NCI-H2227 treated with DMSO at 0.1 percent for 48 hours (cell line): Measurements from ENCODE around the gene ERC2.

Experiments
- DNase-seq: peaks from one replicate; lab custom pipeline; 2025; lab: John Stamatoyannopoulos, UW

The ERC2 gene

DNA sequence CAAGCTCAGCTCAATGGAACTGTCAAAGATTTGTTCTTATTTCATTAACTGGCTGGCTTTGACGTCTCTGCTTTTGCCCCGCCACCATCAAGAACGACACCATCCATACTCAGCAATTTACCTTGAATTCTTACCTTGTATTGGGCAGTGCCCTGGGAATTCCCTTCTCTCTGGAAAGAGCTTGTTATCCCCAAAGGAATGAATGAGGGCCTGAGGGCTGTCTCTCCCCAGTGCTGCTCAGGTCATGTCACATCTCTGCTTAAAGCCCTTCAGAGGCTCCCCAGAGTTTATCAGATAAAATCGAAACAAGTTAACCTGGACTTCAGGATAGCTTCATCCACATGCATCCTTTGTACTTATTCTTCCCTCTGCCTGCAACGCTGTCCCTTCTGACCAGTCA, 975.3 kb downstream of the ERC2 start:
- no peak for DNase-seq

DNA sequence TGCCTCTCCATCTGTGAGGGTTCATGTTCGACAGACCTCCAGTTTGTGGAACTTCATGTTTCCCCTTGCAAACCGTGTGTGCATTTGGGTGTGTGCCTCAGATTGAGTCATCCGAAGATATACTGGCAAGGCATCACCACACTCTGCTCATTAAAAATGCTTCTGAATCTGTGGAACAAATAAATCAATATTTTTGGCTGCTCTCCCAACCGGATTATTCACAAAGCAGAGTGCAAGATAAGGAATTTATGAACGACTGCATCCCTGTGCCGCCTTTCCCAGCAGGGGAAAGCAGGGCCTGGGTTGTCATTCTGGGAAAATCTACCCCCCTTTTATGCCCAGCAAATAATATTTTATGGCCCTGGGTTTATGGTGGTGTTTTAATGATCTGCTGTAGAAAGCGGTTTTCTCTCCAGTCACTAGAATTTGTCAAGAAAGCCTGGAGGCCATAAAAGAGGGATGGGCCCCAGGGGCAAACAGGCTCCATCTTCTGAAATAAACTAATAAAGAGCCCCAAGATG, 976.9 kb downstream of the ERC2 start:
- no peak for DNase-seq

DNA sequence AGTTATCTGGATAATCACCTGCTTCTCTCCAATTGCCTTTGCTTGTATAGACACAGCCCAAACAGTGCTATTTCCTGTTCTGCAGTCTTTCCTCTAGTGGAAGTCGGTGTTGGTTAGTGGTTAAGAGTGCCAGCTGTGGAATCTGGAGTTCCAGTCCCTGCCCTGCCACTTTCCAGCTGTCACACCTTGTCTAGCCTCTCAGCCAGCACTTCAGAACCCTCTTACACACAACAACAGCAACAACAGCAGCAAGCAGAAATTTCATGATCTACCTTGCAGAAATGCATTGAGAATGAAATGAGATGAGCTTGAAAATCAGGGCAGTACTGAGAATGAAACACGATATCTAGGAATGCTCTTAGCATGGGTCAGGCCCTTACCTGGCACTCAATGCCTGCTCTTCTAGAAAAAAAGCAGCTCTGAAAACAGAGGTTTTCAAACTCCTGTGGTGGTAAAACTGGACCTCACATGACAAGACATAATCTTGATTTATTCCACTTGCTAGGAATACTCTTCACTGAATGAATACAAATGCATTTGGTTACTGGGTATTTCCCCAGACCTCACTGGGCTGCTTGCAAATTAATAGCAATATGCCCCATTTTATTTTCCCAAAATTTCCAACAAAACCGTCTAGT, 977.9 kb downstream of the ERC2 start:
- no peak for DNase-seq

DNA sequence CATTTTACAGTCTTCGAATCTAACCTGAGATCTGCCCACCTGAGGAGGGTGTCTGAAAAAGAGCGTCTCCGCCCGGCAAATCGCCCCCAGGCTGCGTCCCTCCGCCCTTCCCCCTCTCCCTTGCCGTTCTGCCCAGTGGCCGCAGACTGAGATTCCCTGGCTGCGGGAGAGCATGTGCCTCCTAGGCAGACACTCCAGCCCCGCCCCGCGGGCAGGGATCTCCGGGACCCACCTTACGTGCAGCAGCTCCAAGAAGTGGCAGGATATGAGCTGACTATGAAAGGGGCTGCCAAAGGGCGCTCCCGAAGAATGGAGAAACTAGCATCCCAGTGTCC, 978.5 kb downstream of the ERC2 start:
- DNase-seq = peak; percentile 5

DNA sequence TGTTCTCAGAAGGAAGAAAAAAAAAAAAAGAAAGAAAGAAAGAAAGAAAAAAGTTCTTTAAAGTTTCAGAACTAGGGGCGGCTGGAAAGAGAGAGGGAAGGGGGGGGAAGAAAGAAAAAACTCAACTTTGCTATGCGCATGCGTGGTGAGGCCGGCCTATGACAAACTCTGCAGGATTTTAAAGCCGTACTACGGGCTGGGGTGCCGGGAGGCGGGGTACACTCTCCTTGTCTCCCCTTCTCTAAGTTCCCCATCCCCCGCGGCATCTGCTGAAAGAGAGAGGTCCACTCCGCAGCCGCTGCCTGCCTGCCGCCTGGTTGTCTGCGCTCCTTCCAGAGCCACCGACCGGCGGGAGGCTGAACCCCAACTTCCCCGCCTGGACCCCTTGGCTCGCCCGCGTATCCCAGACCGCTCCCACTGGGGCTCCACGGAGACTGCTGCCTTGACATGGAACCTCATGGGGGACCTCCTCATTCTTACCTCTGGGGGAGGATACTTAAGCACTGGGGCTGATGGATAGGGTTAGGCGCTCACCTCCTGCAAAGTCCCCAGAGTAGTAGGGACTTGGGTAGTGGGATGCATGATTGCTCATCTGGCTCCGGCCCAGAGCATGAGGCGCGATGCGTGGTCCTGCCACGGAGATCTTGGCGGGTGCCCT, 979.7 kb downstream of the ERC2 start:
- no peak for DNase-seq

DNA sequence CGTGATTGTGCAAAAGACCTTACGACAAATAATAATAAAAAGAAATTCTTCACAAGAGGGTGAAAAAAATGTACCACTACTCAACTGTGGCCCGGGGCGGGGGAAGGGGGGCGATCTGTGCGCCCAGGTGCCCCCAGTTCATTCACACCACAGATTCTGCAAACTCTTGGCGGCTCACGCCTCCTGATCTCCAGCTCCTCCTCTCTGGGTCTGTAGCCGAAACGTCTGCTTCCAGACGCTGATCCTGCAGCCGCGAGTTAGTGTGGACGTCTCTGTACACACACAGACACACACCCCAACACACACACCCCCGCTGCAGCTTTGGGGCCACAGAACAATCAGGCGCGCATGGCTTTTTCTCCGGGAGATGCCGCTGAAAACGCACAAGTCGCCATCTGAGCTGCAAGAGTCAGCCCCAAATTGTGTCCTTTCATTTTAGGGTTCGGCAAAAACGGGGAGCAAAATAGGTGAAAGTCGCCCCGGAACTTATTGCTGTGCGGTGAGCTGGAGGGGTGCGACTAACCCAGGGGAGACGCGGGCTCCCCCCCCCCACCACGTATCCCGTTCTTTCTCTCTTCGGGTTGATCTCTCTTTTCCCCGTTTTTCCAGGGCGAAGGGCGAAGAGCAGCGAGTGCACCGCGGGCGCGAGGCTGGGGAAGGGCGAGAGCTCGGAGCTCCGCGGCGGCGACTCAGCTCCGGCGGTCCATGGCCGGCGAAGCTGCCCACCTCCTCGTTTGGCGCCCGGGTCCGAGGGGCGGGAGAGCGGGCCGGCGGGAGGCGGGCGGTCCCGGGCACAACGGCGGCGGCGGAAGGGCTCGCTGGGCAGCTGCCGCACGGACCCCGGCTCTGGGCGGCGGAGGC, 980.7 kb downstream of the ERC2 start:
- peak; percentile 49 for DNase-seq

DNA sequence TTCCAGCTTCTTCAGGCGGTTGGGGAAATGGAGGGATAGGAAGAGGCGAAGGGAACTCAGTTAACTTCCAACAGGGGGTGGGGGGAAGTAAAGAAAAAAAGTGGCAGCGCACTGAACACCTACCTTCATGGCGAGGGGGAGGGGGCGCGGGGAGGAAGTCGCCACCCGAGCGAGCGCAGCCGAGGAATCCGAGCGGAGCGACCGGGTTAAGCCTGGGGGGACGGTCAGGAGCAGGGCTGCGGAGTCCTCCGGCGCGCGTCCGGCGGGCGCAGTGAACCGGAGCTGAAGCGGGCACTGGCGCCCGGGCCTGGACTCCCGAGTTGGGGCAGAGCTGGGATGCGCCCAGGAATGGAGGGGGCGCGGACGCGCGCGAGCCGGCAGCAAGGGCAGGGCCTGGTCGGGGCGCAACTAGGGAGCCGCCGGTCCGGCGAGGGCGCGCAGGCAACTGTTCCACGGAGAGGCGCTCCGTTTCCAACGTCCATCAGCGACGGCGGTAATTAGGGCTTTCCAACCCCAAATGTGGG, 981.3 kb downstream of the ERC2 start, which contains the start of gene WNT5A:
Gene WNT5A (minus strand): TSS at position 450 of the 524 bp plus-strand sequence. CDS start 321 bp downstream, at position 129.
- no peak for DNase-seq

DNA sequence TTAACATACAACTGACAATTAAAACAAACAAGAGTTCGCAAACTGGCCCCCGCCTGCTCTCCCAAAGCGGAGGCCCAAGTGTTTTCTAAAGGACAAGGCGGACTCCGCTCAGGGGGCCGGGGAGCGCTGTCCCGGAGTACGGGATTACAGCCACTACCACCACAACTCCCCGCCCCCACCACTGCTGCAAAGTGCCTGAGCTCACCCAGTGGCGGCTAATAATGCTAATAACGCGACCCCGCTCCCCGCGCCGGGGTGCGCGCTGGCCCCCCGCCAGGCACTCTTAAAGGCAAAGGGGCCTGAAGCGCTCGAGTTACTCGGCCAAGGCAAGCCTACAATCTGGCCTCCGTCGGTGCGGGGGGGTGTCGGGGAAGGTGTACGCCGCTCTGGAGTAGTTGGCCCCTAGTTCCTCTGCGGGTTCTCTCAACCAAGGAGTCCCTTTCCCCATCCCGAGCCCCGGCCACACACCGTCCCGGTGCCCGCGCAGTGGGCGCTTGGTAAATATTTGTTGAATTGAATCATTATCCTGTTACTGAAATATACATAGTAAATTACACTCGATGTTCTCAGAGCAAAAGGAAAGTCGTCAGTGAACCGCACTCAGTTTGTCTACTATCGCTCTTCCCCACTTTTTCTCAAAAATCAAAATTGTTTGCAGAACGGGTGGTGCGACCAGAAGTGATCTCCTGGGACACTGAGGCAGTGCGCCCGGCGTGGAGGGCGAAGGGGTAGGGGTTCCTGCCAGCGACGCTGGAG, 982.0 kb downstream of the ERC2 start:
- no peak for DNase-seq

DNA sequence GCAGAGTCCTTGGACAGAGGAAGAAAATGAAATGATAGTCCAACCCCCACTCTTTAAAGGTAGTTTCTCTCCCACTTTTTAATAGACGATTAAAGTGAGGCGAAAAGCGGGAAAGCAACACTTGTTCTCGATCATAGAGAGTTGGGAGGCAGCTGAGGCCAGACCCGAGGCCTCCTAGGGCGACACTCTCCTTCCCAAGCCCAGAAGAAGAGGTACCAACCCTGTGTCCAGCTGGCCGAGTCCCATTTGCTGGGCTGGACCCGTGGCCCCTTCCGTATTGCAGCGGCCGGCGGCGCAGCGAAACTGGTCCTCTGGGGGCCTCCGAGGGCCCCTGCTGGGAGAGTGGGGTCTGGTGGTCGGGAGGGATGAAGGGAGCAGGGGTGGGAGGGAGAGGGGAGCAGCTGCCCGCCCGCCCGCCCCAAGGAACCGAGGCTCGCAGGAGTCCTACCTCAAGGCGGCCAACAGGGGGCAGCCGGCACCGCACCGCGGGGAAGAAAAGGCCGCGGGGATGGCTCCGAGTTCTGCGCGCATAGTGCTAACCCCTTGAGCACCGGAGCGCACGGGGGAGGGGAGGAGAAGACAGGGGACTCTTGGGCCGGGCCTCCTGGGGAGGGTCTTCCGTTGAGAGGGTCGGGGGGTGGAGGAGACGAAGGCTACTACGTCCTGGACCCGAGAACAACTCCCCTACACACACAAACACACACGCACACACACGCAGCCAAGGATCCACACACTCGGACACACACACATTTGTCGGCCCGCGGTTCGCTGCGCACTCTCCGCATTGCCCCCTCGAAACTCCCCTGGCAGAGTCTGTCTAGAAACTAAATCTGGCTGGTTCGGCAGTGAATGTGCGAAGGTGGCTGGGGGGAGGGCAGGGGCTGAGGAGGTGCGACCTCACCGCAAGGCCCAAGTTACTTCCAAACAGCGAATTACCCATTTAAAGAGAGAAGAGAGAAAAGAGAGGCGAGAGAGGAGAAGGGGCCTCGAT, 983.2 kb downstream of the ERC2 start:
- DNase-seq = peak; percentile 61

DNA sequence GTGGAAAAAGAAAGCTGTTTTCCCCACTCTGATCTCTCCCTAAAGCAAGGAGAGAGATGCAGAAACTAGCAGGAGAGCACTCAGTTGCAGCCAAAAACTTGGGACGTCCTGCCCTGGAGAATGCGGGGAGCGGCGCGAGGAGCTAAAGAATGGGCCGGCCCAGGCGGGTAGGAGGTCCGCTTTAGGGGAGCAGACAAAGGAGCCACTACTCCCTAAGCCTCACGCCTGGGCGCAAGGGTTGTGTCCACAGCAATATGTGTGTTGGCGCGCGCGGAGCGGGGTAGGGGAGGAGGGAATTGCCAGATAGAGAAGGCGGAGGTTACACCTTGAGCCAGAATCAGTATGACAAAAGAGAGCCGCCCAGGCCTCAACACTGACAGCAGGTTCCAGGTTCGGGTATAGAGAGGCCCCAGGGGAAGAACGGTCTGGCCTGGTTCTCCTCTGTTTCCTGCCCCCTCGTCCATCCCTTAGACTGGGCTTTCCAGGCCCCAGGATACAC, 984.0 kb downstream of the ERC2 start:
- no peak for DNase-seq

DNA sequence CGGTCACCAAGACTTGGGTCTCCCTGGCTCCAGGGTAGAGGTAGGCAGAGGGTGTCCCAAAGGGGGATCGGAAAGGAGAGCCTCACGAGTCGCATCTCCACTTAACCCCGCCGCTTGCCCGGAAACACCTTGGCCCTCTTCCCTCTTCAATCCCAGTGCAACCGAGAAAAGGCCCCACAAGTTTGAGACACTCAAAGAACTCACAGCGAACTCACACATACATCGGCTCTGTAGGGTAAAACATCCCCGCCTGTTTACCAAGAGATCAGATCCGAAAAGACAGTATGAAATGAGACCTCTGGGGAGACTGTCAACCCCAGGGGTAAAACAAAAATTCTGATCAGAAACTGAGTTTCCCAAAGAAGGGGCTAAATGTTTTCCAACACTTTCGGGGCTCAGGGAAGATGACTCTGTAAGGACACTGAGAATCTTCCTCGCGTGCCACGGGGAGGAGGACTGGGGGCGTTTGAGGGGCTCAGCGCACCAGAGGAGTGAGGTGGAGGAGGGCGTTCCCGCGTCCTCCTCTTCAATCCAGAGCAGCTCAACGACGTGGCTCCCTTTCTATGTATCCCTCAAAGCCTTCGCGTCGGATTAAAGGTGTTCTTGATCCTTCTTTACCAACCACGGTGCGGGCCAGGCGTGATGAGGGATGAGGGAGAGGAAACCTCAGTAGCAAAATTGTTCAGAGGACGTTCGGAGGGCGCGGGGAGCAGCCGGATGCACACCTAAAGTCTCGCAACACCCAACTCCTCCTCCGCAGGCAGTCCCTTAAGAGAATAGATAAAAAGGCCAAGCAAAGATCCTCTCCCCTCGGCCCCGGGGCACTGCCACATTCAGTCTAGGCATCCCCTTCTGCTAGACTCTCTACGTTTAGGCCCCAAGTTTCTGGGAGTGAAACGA, 984.8 kb downstream of the ERC2 start:
- no peak for DNase-seq

DNA sequence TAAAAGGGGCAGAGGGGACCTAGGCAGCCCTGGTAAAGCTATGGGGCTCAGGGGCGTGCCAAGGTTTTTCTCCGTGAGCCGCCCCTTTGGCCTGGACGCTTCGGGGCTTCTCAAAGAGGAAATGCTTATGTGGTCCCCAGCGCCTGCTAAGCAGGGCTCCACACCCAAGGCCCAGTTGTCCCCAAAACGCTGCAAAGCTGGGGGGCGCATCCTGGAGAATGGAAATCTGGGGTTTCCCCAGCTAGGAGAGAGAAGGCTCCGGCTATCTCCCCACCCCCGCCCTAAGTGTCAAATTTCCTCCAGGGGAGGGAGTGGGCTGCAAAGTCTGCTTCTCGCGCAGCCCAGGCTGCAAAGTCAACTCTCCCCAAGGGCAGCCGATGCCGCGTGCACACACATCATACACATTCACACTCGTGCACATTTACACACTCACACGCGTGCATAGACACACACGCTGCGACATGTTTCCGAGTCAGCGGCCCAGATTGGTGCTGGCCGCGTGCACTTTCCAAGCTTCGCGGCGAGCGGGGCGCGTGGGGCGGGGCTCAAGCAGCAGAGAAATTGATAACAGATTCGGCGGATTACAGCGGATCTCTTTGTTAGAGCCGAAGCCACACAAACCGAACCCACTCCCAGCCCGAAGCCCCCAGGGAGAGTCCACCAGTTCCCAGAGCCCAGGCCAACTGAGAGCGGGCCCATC, 985.6 kb downstream of the ERC2 start:
- no peak for DNase-seq

DNA sequence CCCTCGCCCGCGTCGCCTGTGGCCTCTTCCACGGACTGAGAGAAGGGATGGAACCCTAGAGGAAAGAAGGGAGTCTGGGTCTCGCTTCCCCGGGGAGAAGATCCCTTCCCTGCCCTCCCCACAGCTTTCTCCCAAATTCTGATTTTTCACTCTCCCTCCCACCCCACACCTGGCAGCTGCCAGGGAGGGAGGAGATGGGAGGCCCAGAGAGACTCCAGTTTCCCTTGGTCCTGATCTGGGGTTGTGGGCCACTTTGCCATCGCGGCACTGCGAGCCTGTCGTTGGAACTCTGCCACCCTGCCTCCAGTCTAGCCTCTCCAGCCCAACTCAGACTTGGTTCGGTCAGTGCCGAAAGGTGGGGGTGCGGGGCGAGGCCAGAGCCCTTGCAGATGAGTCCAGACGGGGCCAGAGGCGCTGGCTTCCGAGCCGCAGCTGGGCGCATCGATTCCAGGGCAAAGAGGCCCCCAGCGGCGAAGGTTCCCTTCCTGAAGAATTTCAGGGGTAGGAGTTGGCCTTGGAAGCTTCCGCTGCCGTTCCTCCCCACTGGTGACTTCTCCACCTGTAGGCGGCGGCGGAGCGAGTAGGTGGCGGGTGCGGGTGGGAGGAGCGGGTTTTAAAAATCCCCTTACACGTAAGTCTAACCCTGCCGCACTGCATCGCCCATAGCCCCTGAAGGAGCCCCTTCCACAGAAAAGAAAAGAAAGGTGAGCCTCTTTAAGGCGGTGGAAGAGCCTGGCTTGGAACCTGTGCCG, 986.3 kb downstream of the ERC2 start:
- DNase-seq = no peak

DNA sequence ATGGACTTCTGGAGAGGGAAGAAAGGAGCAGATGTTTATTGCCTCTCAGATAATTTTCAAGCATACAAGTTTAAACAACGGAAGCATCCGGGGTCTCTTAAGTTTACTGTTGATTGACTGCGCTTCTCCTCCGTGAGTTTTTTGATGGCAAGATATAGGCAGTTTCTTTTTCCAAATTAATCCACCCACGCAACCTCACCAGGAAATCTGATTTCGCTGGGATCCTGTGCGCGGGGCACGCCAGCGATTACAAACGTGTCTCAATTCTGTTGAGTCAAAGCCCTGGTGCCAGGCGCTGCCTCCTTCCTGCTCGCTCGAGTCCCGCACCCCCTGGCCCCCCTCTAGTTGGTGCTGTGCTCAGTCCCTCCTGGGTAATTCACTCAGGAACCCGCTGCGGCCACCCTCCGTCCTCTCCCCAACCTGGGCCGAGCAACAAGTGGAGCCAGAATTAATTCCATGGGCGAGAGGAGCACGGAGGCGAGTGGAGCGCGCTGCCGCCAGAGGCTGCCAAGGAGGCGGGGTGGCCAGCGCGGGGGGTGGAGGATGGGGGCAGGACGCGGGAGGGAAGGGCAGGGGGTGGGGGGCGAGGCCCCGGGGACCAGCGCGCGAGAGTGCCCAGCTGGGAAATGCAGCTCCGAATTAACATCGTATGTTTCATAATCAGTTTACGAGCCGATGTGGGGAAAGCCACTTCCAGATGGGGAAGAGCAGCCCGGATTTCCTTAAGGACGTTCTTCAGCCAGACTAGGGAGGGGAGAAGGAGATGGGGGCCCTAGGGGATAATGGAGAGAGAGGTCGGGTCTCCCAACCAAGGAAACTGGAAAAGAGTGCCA, 987.1 kb downstream of the ERC2 start:
- no peak for DNase-seq

DNA sequence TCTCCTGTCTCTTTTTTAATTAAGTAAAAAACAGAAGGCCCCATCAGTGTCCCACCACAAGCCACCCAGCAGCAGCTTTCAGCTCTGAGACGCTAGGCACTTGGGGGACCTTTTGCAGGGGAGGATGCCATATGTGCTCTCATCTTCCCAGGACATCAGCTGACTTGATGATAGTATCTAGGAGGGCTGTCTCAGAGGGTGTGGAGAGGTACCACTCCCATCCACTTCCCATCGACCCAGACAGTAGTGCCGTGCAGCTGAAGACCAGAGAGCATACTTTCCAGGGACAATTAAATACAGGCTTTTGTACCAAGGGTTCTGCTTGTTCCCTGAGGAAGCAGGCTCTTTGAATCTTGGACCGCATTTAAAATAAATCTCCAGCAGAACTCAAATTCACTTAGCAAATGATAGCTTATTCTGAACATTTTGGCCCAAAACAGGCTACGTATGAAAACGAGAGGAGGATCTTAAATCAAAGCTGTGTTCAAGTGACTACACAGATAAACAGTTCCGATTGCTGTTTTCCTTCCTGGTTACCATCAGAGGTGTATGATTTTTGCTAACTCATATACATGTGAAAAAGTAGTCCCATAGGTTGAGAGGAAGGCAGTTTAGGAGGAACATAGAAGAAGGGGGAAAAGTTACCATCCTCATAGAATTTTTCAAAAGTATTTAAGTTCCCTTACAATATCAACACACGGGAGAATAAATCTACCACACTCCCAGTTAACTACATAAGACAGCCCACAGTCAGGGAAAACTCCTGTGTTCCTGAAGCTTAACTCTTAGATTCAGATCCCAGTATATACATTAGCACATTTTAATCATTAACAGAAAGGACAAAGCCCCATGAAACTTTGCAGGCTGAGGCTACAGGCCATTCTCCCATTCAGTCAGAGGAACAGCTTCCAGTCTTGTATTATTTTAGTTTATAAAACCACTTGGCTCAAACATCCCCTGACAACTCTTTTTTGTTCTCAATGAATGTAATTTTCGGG, 990.7 kb downstream of the ERC2 start:
- DNase-seq = no peak

DNA sequence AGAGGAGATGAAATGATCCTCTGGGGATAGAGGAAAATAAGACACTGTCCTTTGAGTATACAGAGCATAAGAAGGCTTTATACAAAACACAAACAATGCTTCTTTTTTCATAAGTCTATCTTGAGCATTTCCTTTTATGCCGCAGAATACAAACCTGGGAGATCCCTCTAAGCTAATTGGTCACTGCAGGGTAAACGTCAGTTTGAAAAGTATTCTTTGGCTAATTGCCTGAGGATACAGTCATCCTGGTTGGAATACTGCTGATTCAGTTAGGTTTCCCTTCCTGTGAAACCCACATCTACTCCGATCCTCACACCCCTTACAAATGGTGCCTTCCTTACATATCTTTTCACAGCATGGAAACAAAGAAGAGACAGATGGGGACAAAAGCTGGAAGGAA, 991.8 kb downstream of the ERC2 start:
- no peak for DNase-seq
